Osteoblast (primary cell): ENCODE measurements around the gene SZT2. TPM values are rescaled to one million over a fixed set of nuclear protein-coding genes. Genes with fewer than 3 reads are reported as not detected.

Experiments
- DNase-seq: peaks from one replicate; pipeline ENCODE4 v3.0.0; 2011; ENCODE audit warnings: low spot score, mixed read lengths; ENCODE audit not compliant: insufficient read length; ENCODE audit errors: missing footprints
- H2AFZ ChIP-seq: 2 replicates; pipeline ENCODE4 v1.6.0; 2011; ENCODE audit warnings: mild to moderate bottlenecking, low read length
- H3K27ac ChIP-seq: 2 replicates; pipeline ENCODE4 v1.5.1; 2011; ENCODE audit warnings: mild to moderate bottlenecking, low read depth, low read length, moderate library complexity
- H3K27me3 ChIP-seq: 2 replicates; pipeline ENCODE4 v1.6.0; 2012; ENCODE audit warnings: mild to moderate bottlenecking, control low read depth, inconsistent platforms, low read length, moderate library complexity; ENCODE audit not compliant: insufficient read depth
- H3K36me3 ChIP-seq: 2 replicates; pipeline ENCODE4 v1.5.1; 2011; ENCODE audit warnings: mild to moderate bottlenecking, low read length, control low read depth, moderate library complexity; ENCODE audit not compliant: insufficient read depth
- H3K4me1 ChIP-seq: 2 replicates; pipeline ENCODE4 v1.5.1; 2011; ENCODE audit warnings: mild to moderate bottlenecking, low read length, control low read depth, moderate library complexity; ENCODE audit not compliant: insufficient read depth
- H3K4me2 ChIP-seq: 2 replicates; pipeline ENCODE4 v1.6.0; 2011; ENCODE audit warnings: mild to moderate bottlenecking, low read length; ENCODE audit not compliant: insufficient read depth
- H3K4me3 ChIP-seq: fragments of 200-600 bp; sonication (generic); 3 replicates; pipeline ENCODE4 v1.5.1; 2012; ENCODE audit warnings: mild to moderate bottlenecking, low read length, inconsistent platforms; ENCODE audit not compliant: insufficient read depth
- H3K79me2 ChIP-seq: 2 replicates; pipeline ENCODE4 v1.6.0; 2012; ENCODE audit warnings: mild to moderate bottlenecking, low read length, control low read depth, inconsistent platforms; ENCODE audit not compliant: insufficient read depth
- H3K9me3 ChIP-seq: 2 replicates; pipeline ENCODE4 v1.5.1; 2011; ENCODE audit warnings: low read depth, low read length, control low read depth
- H4K20me1 ChIP-seq: 2 replicates; pipeline ENCODE4 v1.6.0; 2012; ENCODE audit warnings: mild to moderate bottlenecking, low read length, control low read depth; ENCODE audit not compliant: insufficient read depth
- total RNA-seq: library from RNA; depleted of rRNA; stranded (reverse); fragments of >200 nt; gene quantifications from 2 replicates; pipeline ENCODE4 v1.2.3, GENCODE V29; 2012
- TF ChIP-seq, protein P1 (sequence below): IDR thresholded peaks from 2 replicates; pipeline ENCODE4 v1.5.1; 2011; ENCODE audit warnings: mild to moderate bottlenecking, low read depth, low read length, moderate library complexity; ENCODE audit errors: extremely low read depth

Gene SZT2
- total RNA-seq, 1 donor: 42.0 TPM

DNA sequence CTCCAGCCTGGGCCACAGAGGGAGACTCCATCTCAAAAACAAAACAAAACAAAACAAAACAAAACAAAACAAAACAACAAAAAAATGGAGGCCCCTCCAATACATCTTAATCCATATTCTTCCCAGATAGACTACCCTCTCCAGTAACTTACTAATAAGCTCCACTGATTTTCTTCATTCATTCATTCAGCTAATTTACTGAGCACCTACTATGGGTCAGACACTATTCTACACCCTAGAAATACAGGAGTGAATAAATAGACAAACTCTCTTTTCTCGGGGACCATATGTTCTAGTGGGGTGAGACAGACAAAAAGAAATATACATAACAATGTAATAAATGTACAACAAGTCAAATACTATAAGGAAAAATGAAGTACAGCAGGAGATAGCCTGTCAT is 38.7 kb upstream of the SZT2 start:
- peaks cover 26% of the 10 kb centered on the region for H3K4me1 ChIP-seq
- H3K27me3 ChIP-seq: peaks cover 18% of the 10 kb centered on the region
- no peaks in the 10 kb centered on the region for H3K9me3 ChIP-seq
- no peak overlapping the region for H2AFZ ChIP-seq
- no peaks in the 10 kb centered on the region for H4K20me1 ChIP-seq
- H3K4me3 ChIP-seq: no peak overlapping the region
- TF ChIP-seq, protein P1, sequence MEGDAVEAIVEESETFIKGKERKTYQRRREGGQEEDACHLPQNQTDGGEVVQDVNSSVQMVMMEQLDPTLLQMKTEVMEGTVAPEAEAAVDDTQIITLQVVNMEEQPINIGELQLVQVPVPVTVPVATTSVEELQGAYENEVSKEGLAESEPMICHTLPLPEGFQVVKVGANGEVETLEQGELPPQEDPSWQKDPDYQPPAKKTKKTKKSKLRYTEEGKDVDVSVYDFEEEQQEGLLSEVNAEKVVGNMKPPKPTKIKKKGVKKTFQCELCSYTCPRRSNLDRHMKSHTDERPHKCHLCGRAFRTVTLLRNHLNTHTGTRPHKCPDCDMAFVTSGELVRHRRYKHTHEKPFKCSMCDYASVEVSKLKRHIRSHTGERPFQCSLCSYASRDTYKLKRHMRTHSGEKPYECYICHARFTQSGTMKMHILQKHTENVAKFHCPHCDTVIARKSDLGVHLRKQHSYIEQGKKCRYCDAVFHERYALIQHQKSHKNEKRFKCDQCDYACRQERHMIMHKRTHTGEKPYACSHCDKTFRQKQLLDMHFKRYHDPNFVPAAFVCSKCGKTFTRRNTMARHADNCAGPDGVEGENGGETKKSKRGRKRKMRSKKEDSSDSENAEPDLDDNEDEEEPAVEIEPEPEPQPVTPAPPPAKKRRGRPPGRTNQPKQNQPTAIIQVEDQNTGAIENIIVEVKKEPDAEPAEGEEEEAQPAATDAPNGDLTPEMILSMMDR: no peak
- H3K27ac ChIP-seq: no peak overlapping the region
- no peaks in the 10 kb centered on the region for H3K79me2 ChIP-seq
- DNase-seq: no peak
- no peak overlapping the region for H3K4me2 ChIP-seq
- no peaks in the 10 kb centered on the region for H3K36me3 ChIP-seq

DNA sequence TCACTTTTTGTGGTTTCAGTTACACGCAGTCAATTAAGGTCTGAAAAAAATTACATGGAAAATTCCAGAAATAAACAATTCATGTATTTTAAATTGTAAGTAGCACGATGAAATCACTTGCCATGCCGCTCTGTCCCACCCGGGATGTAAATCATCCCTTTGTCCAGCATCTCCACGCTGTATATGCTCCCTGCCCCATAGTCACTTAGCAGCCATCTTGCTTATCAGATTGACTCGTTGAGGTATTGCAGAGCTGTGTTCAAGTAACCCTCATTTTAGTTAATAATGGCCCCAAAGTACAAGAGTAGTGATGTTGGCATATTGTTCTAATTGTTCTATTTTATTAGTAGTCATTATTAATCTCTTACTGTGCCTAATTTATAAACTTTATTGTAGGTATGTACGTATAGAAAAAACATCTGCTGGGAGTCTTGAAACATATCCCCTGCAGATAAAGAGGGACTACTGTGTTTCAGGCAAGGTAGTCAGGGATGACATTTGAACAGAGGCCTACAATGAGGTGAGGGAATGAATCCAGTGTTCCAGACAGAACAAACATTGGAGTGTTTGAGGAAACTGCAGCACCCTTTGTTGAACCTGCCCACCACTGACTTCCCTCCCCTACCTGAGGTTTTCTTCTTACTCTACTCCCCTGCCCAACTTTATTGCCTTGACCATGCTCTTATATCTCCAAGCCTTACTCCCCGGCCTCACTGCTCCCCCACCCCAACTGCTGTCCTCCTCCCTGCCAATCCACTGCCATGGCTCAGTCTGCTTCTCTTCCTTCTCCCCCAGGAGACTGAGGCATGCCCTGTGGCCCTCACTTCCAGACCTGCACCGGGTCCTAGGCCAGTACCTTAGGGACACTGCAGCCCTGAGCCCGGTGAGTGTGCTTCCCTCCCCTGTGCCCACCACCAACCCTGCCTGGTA is 38.0 kb upstream of the SZT2 start:
- H3K27ac ChIP-seq: no peak overlapping the region
- H3K4me2 ChIP-seq: no peak overlapping the region
- no peak overlapping the region for H3K4me3 ChIP-seq
- H3K4me1 ChIP-seq: peaks cover 26% of the 10 kb centered on the region
- TF ChIP-seq, protein P1: no peak
- H3K79me2 ChIP-seq: no peaks in the 10 kb centered on the region
- H3K9me3 ChIP-seq: no peaks in the 10 kb centered on the region
- H3K36me3 ChIP-seq: no peaks in the 10 kb centered on the region
- peaks cover 18% of the 10 kb centered on the region for H3K27me3 ChIP-seq
- no peak overlapping the region for H2AFZ ChIP-seq
- H4K20me1 ChIP-seq: no peaks in the 10 kb centered on the region
- DNase-seq: peak; percentile 69

DNA sequence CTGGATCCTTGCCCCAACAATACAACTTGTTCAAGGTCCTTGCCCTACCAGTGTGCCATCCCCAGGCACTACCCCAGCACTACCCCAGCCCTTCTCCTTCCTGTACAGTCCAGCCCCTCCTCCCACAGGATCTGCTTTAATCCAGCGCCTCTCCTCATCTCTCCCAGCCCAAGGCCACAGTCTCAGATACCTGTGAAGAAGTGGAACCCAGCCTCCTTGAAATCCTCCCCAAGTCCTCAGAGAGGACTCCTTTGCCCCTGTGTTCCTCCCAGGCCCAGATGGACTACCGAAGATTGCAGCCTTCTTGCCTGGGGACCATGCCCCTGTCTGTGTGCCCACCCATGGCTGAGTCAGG is 37.4 kb upstream of the SZT2 start:
- Histone ChIP-seq H3K4me2 (no peak overlapping the region), H3K36me3 (no peaks in the 10 kb centered on the region), H3K27me3 (peaks cover 14% of the 10 kb centered on the region), H3K79me2 (no peaks in the 10 kb centered on the region), H3K4me1 (peaks cover 26% of the 10 kb centered on the region), H2AFZ (no peak overlapping the region), H3K27ac (no peak overlapping the region), H3K4me3 (no peak overlapping the region), H4K20me1 (no peaks in the 10 kb centered on the region), H3K9me3 (no peaks in the 10 kb centered on the region)
- DNase-seq: peak; percentile 52
- TF ChIP-seq, protein P1: no peak

DNA sequence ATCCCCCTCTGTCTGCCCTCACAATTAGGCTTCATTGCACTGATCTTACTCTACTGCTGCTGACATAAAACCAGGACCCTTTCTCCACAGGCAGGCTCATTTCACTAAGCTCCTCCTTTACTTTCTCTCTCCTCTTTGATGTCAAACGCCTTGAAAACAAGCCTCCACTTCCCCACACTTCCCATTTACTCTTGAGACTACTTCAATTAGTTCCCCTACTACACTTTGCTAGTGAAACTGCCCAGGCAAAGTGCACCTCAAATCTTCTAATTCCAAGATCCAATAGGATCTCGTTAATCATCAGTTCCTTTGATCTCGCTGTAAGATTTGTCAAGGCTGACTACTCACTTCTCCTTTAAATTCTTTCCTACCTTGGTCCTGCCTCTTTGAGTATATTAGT is 36.8 kb upstream of the SZT2 start:
- Histone ChIP-seq H3K4me1 (peaks cover 26% of the 10 kb centered on the region), H3K27me3 (peaks cover 8% of the 10 kb centered on the region), H4K20me1 (no peaks in the 10 kb centered on the region), H3K36me3 (no peaks in the 10 kb centered on the region), H3K9me3 (no peaks in the 10 kb centered on the region), H3K79me2 (no peaks in the 10 kb centered on the region), H2AFZ (no peak overlapping the region), H3K4me3 (no peak overlapping the region), H3K27ac (no peak overlapping the region), H3K4me2 (no peak overlapping the region)
- TF ChIP-seq, protein P1: no peak
- peak; percentile 62 for DNase-seq
